Gastrocnemius medialis (tissue), 4 donors: ENCODE results near the gene WDR7.

Experiments used
- POLR2A ChIP-seq, 2 donors: fragments of 450-650 bp; IDR thresholded peaks; one replicate each; pipeline ENCODE4 v1.6.1; 2017; ENCODE audit warnings: antibody characterized with exemption in 2 of 2, mild to moderate bottlenecking in 2 of 2, moderate library complexity in 2 of 2
- TF ChIP-seq, protein P1 (sequence below), 5 experiments: fragments of 450-650 bp in 3 of 5; fragments of 200-600 bp in 2 of 5; sonication (generic) in 2 of 5; IDR thresholded peaks in 4 of 5; conservative IDR thresholded peaks in 1 of 5; 1 replicate in 4 of 5; 2 replicates in 1 of 5; pipeline ENCODE4 v1.5.1; 2016 to 2019; ENCODE audit warnings: antibody characterized with exemption in 5 of 5, mild to moderate bottlenecking in 3 of 5, moderate library complexity in 3 of 5

DNA sequence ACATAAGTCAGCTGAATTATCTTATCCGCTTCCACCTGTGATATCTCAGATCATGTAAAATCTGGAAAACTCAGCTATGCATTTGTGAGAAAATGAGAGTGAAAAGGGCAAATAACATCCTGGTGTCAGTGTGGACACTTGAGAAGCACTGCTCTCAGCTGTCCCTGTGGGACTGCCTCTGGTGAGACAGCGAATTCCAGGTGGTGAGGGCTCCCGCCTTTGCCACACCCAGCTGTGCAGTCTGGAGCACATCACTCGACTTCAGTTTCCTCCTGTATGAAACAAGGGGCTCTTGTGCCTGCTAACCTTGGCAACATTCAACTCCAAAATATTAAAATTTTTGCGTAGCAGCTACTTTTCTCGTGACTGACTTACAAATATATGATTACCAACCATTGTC, 300.9 kb downstream of the WDR7 start:
- TF ChIP-seq, protein P1, sequence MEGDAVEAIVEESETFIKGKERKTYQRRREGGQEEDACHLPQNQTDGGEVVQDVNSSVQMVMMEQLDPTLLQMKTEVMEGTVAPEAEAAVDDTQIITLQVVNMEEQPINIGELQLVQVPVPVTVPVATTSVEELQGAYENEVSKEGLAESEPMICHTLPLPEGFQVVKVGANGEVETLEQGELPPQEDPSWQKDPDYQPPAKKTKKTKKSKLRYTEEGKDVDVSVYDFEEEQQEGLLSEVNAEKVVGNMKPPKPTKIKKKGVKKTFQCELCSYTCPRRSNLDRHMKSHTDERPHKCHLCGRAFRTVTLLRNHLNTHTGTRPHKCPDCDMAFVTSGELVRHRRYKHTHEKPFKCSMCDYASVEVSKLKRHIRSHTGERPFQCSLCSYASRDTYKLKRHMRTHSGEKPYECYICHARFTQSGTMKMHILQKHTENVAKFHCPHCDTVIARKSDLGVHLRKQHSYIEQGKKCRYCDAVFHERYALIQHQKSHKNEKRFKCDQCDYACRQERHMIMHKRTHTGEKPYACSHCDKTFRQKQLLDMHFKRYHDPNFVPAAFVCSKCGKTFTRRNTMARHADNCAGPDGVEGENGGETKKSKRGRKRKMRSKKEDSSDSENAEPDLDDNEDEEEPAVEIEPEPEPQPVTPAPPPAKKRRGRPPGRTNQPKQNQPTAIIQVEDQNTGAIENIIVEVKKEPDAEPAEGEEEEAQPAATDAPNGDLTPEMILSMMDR (IDR thresholded peaks at IDR 0.05 in 4 of 5, conservative IDR thresholded peaks at IDR 0.05 in 1 of 5): no peak
- TF ChIP-seq POLR2A (IDR thresholded peaks at IDR 0.05): no peak
